GM23338 (cell line): ENCODE measurements around the gene EPO. TPM values are rescaled to one million over a fixed set of nuclear protein-coding genes. Genes with fewer than 3 reads are reported as not detected.

ENCODE experiments used
- ATAC-seq: fragments of 200-7000 bp; cut with Tn5 transposase; 3 replicates; pipeline ENCODE4 v1.9.1; 2020
- DNase-seq: peaks from one replicate; pipeline ENCODE4 v3.0.0-alpha.2; 2015; ENCODE audit warnings: low spot score
- H2AFZ ChIP-seq: fragments of 200-600 bp; sonication (generic); 2 replicates; pipeline ENCODE4 v1.8.0; 2016; ENCODE audit warnings: antibody characterized with exemption, mild to moderate bottlenecking, moderate library complexity
- H3F3A ChIP-seq: fragments of 200-600 bp; sonication (generic); replicated peaks from 2 replicates; pipeline ENCODE4 v1.8.0; 2017; ENCODE audit warnings: antibody characterized with exemption, mixed run types, low read depth
- H3K27ac ChIP-seq: fragments of 200-600 bp; sonication (generic); 2 replicates; pipeline ENCODE4 v1.6.1; 2016; ENCODE audit warnings: low read depth
- H3K27me3 ChIP-seq: fragments of 200-600 bp; sonication (generic); 2 replicates; pipeline ENCODE4 v1.8.0; 2016; ENCODE audit warnings: mild to moderate bottlenecking, mixed run types, moderate library complexity; ENCODE audit not compliant: insufficient read depth
- H3K36me3 ChIP-seq: fragments of 200-600 bp; sonication (generic); 2 replicates; pipeline ENCODE4 v1.8.0; 2016; ENCODE audit warnings: mild to moderate bottlenecking; ENCODE audit not compliant: insufficient read depth
- H3K4me1 ChIP-seq: fragments of 200-600 bp; sonication (generic); 2 replicates; pipeline ENCODE4 v1.8.0; 2016; ENCODE audit warnings: mild to moderate bottlenecking, moderate library complexity; ENCODE audit not compliant: insufficient read depth
- H3K4me2 ChIP-seq: fragments of 200-600 bp; sonication (generic); 2 replicates; pipeline ENCODE4 v1.7.1; 2017; ENCODE audit warnings: mixed run types
- H3K4me3 ChIP-seq: fragments of 200-600 bp; sonication (generic); 2 replicates; pipeline ENCODE4 v1.6.1; 2016; ENCODE audit warnings: mixed run types
- H3K79me2 ChIP-seq: fragments of 200-600 bp; sonication (generic); replicated peaks from 2 replicates; pipeline ENCODE4 v1.8.0; 2017; ENCODE audit warnings: mild to moderate bottlenecking; ENCODE audit not compliant: insufficient read depth
- H3K9me2 ChIP-seq: fragments of 200-600 bp; sonication (generic); 2 replicates; pipeline ENCODE4 v1.8.0; 2017; ENCODE audit not compliant: insufficient read depth
- H4K20me1 ChIP-seq: fragments of 200-600 bp; sonication (generic); replicated peaks from 2 replicates; pipeline ENCODE4 v1.8.0; 2017; ENCODE audit warnings: mild to moderate bottlenecking; ENCODE audit not compliant: insufficient read depth
- H3K27ac Mint-ChIP-seq: 2 replicates; pipeline ENCODE4 v1.8.0; 2020; ENCODE audit warnings: inconsistent platforms, mild to moderate bottlenecking, moderate library complexity, mixed read lengths
- H3K27me3 Mint-ChIP-seq: 3 replicates; pipeline ENCODE4 v1.8.0; 2022; ENCODE audit warnings: low read depth, mild to moderate bottlenecking, moderate library complexity, mixed read lengths, inconsistent platforms; ENCODE audit not compliant: insufficient read depth, poor library complexity
- H3K36me3 Mint-ChIP-seq: 3 replicates; pipeline ENCODE4 v1.8.0; 2021; ENCODE audit warnings: low read depth, mild to moderate bottlenecking, inconsistent platforms, moderate library complexity, mixed read lengths
- H3K4me1 Mint-ChIP-seq: 3 replicates; pipeline ENCODE4 v1.8.0; 2020; ENCODE audit warnings: mild to moderate bottlenecking, inconsistent platforms, mixed read lengths
- H3K4me3 Mint-ChIP-seq: 3 replicates; pipeline ENCODE4 v1.8.0; 2021; ENCODE audit warnings: moderate library complexity, mild to moderate bottlenecking, inconsistent platforms, mixed read lengths
- H3K9me3 Mint-ChIP-seq: 3 replicates; pipeline ENCODE4 v1.8.0; 2020; ENCODE audit warnings: moderate library complexity, mild to moderate bottlenecking, inconsistent platforms, mixed read lengths
- CREB1 ChIP-seq: fragments of 250-450 bp; sonication (Bioruptor Pico); IDR thresholded peaks from 2 replicates; pipeline ENCODE4 v1.5.0; 2020; ENCODE audit warnings: low read depth, mild to moderate bottlenecking, moderate library complexity
- EZH2 ChIP-seq: fragments of 200-600 bp; sonication (generic); IDR thresholded peaks from one replicate; pipeline ENCODE4 v1.8.0; 2017; ENCODE audit warnings: antibody characterized with exemption, mild to moderate bottlenecking, low read depth; ENCODE audit not compliant: unreplicated experiment
- EZH2phosphoT487 ChIP-seq: fragments of 200-600 bp; sonication (generic); IDR thresholded peaks from one replicate; pipeline ENCODE4 v1.8.1; 2018; ENCODE audit warnings: antibody characterized with exemption; ENCODE audit not compliant: unreplicated experiment
- JUNB ChIP-seq: IDR thresholded peaks from one replicate; pipeline ENCODE4 v1.6.1; 2016; ENCODE audit warnings: antibody characterized with exemption; ENCODE audit not compliant: unreplicated experiment
- NANOG ChIP-seq: IDR thresholded peaks from 2 replicates; pipeline ENCODE4 v1.6.1; 2016; ENCODE audit warnings: antibody characterized with exemption, borderline replicate concordance
- POLR2AphosphoS5 ChIP-seq: IDR thresholded peaks from 2 replicates; pipeline ENCODE4 v1.6.1; 2016; ENCODE audit warnings: antibody characterized with exemption, low read depth
- STAT1 ChIP-seq: IDR thresholded peaks from one replicate; pipeline ENCODE4 v1.6.1; 2016; ENCODE audit warnings: antibody characterized with exemption; ENCODE audit not compliant: unreplicated experiment
- ZNF114 ChIP-seq: fragments of 250-450 bp; sonication (Bioruptor Pico); IDR thresholded peaks from 2 replicates; pipeline ENCODE4 v1.5.0; 2020; ENCODE audit warnings: mild to moderate bottlenecking, moderate library complexity
- ZNF331 ChIP-seq: fragments of 250-450 bp; sonication (Bioruptor Pico); IDR thresholded peaks from 2 replicates; pipeline ENCODE4 v1.5.0; 2020; ENCODE audit warnings: low read depth, mild to moderate bottlenecking, moderate library complexity
- long read RNA-seq: library from polyadenylated mRNA; unstranded; transcript quantifications from one replicate; pipeline ENCODE4 v2.0.0, GENCODE V29; 2020; ENCODE audit not compliant: unreplicated experiment
- polyA plus RNA-seq: library from polyadenylated mRNA; unstranded; fragments of >200 nt; fragmentation: Nextera tagmentation; extraction: Ambion mirVana; gene quantifications from 2 replicates; pipeline ENCODE4 v1.2.1, GENCODE V29; 2016
- total RNA-seq: library from RNA; depleted of rRNA; stranded (reverse); fragments of >200 nt; shearing (Covaris generic); gene quantifications from 2 replicates; pipeline ENCODE4 v1.2.3, GENCODE V29; 2014; rRNA removed
- TF ChIP-seq, protein P1 (sequence below): fragments of 250-450 bp; sonication (Bioruptor Pico); IDR thresholded peaks from 2 replicates; pipeline ENCODE4 v1.5.0; 2020; ENCODE audit warnings: mild to moderate bottlenecking, moderate library complexity
- TF ChIP-seq, protein P2 (sequence below), 2 experiments: fragments of 200-600 bp in 1 of 2; sonication (generic) in 1 of 2; conservative IDR thresholded peaks; 2 replicates each; pipeline versions ENCODE4 v1.5.1 to v1.6.1; 2016 to 2017; ENCODE audit warnings: antibody characterized with exemption in 2 of 2, low read depth in 2 of 2, mild to moderate bottlenecking in 2 of 2, moderate library complexity in 1 of 2
- TF ChIP-seq, protein P3 (sequence below): IDR thresholded peaks from one replicate; pipeline ENCODE4 v1.6.1; 2018; ENCODE audit warnings: antibody characterized with exemption; ENCODE audit not compliant: unreplicated experiment
- TF ChIP-seq, protein P4 (sequence below): IDR thresholded peaks from 2 replicates; pipeline ENCODE4 v1.6.1; 2016; ENCODE audit warnings: antibody characterized with exemption

EPO gene
- 0.89 TPM in 1 of 2 replicates, not detected in the other for total RNA-seq
- polyA plus RNA-seq, result 0.97 and 1.0 TPM in 2 replicates
- long read RNA-seq, result 0 reads

DNA sequence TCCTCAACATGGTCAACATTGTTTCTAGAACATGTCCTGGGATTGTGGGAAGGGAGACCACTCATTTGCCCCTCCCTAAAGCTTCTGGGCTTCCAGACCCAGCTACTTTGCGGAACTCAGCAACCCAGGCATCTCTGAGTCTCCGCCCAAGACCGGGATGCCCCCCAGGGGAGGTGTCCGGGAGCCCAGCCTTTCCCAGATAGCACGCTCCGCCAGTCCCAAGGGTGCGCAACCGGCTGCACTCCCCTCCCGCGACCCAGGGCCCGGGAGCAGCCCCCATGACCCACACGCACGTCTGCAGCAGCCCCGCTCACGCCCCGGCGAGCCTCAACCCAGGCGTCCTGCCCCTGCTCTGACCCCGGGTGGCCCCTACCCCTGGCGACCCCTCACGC is at the start of gene EPO:
TSS of gene EPO (plus strand) at position 190 of the 392 bp plus-strand sequence. CDS start 513 bp downstream, outside the sequence.
- Mint-ChIP-seq H3K4me3 (peak within 1 kb of the TSS; percentile 70), H3K36me3 (no peaks in the 10 kb centered on the region), H3K4me1 (peaks cover 7% of the 10 kb centered on the region), H3K9me3 (peaks cover 2% of the 10 kb centered on the region; the same call in 2 of the 3 replicates), H3K27ac (no peak within 1 kb of the TSS), H3K27me3 (peaks cover 42% of the 10 kb centered on the region)
- Histone ChIP-seq H3F3A (peaks cover 6% of the 10 kb centered on the region; the same call in 1 of the 2 replicates), H3K27me3 (peaks cover 38% of the 10 kb centered on the region), H4K20me1 (no peaks in the 10 kb centered on the region), H3K27ac (no peak within 1 kb of the TSS), H3K79me2 (no peaks in the 10 kb centered on the region), H3K36me3 (no peaks in the 10 kb centered on the region), H3K4me3 (peak within 1 kb of the TSS; percentile 74), H3K4me2 (peak within 1 kb of the TSS; percentile 88), H3K9me2 (no peaks in the 10 kb centered on the region), H3K4me1 (peaks cover 9% of the 10 kb centered on the region; the same call in 1 of the 2 replicates), H2AFZ (peak within 1 kb of the TSS; percentile 93)
- DNase-seq, result peak; percentile 33
- TF ChIP-seq ZNF114 (no peak), EZH2 (no peak), STAT1 (no peak), NANOG (no peak), JUNB (no peak), POLR2AphosphoS5 (no peak), EZH2phosphoT487 (no peak), ZNF331 (CRISPR knock-in tag) (no peak), CREB1 (CRISPR knock-in tag) (no peak)
- TF ChIP-seq, protein P1, sequence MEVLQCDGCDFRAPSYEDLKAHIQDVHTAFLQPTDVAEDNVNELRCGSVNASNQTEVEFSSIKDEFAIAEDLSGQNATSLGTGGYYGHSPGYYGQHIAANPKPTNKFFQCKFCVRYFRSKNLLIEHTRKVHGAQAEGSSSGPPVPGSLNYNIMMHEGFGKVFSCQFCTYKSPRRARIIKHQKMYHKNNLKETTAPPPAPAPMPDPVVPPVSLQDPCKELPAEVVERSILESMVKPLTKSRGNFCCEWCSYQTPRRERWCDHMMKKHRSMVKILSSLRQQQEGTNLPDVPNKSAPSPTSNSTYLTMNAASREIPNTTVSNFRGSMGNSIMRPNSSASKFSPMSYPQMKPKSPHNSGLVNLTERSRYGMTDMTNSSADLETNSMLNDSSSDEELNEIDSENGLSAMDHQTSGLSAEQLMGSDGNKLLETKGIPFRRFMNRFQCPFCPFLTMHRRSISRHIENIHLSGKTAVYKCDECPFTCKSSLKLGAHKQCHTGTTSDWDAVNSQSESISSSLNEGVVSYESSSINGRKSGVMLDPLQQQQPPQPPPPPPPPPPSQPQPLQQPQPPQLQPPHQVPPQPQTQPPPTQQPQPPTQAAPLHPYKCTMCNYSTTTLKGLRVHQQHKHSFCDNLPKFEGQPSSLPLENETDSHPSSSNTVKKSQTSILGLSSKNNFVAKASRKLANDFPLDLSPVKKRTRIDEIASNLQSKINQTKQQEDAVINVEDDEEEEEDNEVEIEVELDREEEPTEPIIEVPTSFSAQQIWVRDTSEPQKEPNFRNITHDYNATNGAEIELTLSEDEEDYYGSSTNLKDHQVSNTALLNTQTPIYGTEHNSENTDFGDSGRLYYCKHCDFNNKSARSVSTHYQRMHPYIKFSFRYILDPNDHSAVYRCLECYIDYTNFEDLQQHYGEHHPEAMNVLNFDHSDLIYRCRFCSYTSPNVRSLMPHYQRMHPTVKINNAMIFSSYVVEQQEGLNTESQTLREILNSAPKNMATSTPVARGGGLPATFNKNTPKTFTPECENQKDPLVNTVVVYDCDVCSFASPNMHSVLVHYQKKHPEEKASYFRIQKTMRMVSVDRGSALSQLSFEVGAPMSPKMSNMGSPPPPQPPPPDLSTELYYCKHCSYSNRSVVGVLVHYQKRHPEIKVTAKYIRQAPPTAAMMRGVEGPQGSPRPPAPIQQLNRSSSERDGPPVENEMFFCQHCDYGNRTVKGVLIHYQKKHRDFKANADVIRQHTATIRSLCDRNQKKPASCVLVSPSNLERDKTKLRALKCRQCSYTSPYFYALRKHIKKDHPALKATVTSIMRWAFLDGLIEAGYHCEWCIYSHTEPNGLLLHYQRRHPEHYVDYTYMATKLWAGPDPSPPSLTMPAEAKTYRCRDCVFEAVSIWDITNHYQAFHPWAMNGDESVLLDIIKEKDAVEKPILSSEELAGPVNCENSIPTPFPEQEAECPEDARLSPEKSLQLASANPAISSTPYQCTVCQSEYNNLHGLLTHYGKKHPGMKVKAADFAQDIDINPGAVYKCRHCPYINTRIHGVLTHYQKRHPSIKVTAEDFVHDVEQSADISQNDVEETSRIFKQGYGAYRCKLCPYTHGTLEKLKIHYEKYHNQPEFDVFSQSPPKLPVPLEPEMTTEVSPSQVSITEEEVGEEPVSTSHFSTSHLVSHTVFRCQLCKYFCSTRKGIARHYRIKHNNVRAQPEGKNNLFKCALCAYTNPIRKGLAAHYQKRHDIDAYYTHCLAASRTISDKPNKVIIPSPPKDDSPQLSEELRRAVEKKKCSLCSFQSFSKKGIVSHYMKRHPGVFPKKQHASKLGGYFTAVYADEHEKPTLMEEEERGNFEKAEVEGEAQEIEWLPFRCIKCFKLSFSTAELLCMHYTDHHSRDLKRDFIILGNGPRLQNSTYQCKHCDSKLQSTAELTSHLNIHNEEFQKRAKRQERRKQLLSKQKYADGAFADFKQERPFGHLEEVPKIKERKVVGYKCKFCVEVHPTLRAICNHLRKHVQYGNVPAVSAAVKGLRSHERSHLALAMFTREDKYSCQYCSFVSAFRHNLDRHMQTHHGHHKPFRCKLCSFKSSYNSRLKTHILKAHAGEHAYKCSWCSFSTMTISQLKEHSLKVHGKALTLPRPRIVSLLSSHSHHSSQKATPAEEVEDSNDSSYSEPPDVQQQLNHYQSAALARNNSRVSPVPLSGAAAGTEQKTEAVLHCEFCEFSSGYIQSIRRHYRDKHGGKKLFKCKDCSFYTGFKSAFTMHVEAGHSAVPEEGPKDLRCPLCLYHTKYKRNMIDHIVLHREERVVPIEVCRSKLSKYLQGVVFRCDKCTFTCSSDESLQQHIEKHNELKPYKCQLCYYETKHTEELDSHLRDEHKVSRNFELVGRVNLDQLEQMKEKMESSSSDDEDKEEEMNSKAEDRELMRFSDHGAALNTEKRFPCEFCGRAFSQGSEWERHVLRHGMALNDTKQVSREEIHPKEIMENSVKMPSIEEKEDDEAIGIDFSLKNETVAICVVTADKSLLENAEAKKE (CRISPR knock-in tag), result no peak
- TF ChIP-seq, protein P2, sequence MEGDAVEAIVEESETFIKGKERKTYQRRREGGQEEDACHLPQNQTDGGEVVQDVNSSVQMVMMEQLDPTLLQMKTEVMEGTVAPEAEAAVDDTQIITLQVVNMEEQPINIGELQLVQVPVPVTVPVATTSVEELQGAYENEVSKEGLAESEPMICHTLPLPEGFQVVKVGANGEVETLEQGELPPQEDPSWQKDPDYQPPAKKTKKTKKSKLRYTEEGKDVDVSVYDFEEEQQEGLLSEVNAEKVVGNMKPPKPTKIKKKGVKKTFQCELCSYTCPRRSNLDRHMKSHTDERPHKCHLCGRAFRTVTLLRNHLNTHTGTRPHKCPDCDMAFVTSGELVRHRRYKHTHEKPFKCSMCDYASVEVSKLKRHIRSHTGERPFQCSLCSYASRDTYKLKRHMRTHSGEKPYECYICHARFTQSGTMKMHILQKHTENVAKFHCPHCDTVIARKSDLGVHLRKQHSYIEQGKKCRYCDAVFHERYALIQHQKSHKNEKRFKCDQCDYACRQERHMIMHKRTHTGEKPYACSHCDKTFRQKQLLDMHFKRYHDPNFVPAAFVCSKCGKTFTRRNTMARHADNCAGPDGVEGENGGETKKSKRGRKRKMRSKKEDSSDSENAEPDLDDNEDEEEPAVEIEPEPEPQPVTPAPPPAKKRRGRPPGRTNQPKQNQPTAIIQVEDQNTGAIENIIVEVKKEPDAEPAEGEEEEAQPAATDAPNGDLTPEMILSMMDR (conservative IDR thresholded peaks at IDR 0.05; ENCODE audit: low read depth in 2 of 2), result no peak
- TF ChIP-seq, protein P3, sequence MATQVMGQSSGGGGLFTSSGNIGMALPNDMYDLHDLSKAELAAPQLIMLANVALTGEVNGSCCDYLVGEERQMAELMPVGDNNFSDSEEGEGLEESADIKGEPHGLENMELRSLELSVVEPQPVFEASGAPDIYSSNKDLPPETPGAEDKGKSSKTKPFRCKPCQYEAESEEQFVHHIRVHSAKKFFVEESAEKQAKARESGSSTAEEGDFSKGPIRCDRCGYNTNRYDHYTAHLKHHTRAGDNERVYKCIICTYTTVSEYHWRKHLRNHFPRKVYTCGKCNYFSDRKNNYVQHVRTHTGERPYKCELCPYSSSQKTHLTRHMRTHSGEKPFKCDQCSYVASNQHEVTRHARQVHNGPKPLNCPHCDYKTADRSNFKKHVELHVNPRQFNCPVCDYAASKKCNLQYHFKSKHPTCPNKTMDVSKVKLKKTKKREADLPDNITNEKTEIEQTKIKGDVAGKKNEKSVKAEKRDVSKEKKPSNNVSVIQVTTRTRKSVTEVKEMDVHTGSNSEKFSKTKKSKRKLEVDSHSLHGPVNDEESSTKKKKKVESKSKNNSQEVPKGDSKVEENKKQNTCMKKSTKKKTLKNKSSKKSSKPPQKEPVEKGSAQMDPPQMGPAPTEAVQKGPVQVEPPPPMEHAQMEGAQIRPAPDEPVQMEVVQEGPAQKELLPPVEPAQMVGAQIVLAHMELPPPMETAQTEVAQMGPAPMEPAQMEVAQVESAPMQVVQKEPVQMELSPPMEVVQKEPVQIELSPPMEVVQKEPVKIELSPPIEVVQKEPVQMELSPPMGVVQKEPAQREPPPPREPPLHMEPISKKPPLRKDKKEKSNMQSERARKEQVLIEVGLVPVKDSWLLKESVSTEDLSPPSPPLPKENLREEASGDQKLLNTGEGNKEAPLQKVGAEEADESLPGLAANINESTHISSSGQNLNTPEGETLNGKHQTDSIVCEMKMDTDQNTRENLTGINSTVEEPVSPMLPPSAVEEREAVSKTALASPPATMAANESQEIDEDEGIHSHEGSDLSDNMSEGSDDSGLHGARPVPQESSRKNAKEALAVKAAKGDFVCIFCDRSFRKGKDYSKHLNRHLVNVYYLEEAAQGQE, result no peak
- TF ChIP-seq, protein P4, sequence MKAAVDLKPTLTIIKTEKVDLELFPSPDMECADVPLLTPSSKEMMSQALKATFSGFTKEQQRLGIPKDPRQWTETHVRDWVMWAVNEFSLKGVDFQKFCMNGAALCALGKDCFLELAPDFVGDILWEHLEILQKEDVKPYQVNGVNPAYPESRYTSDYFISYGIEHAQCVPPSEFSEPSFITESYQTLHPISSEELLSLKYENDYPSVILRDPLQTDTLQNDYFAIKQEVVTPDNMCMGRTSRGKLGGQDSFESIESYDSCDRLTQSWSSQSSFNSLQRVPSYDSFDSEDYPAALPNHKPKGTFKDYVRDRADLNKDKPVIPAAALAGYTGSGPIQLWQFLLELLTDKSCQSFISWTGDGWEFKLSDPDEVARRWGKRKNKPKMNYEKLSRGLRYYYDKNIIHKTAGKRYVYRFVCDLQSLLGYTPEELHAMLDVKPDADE, result no peak
- peak; percentile 37 for ATAC-seq
